CD1c-positive myeloid dendritic cell (primary cell): ENCODE measurements around the gene USF3.

Experiments
- DNase-seq: peaks from one replicate; pipeline ENCODE4 v3.0.0-alpha.2; 2016; ENCODE audit errors: extremely low spot score

USF3 gene

DNA sequence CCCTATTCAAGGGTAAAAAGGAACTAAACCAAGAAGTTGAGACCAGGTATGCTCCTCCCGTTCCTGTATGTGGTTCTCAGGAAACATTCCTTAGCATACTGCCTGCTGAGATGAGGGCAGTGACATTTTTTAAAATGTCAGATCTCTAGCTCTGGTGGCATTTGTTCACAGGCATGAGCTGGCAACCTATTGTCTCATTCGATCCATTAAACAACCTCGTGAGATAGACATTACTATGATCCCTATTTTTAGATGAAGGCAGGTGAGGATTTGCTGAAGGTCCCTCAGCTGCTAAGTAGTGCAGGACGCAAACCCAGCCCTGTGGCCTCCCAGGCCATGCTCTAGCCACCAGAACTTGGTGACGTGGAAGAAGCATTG, 89.2 kb downstream of the USF3 start:
- DNase-seq = no peak

DNA sequence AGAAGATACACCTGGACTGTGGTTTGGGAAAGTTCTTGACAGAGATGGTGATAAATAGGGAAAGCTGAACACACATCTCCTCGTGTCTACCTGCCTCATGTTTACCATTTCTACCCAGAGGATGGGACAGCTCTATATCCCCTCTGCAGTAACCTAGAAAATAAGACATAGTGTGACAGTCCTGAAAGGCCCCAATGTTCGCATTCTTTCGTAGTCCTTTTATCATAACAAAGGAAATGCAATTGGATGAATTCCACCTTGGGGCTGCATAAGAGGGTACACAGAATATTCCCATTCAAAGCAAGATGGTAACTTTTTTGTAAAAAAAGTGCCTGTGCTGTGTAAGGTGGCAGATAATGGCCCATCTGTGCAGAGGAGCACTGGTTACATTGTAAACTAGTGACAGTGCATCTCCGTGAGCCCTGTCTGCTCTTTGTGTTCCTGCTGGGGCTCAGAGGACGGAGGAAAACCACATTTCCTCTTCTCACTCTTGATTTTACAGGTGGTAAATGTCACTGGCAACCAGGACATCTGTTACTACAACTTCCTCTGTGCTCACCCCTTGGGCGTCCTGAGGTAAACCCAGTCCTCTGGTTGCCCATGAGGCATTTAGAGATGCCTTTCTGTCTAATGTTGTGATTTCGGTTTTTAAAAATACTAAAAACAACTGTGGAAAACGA, 89.8 kb downstream of the USF3 start:
- DNase-seq = peak; percentile 9

DNA sequence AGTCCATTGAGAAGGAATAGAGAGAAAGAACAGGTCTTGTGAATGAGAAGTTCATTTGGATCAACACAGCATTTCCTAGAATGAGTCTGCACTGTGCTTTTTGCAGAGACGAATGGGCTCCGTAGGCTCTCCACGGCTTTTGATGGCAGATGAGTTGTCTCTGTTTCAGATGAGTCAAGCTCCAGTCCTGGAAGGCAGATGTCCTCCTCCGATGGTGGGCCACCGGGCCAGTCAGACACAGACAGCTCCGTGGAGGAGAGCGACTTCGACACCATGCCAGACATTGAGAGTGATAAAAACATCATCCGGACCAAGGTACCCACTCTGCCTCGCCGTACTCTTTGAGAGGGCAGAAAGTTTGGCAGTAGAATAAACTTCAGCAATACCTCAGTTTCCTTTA, 93.6 kb downstream of the USF3 start:
- no peak for DNase-seq

DNA sequence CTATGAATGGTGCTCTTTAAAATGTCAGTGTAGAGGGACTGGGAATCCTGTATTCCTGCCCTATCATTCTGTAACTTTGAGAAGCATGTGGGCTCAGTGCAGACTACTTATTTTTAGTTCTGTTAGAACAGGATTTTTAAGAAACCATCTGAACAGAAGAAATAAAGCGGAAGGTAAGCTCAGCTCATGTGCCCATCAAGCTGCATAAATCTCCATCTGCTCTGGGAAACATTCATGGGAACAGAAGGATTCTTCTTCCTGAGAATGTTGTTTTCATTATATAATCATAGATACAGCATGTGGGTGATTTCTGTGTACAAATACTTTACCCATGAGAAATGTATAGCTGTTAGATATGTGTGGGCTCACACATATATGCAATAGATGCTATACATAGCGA, 94.2 kb downstream of the USF3 start:
- DNase-seq = no peak

DNA sequence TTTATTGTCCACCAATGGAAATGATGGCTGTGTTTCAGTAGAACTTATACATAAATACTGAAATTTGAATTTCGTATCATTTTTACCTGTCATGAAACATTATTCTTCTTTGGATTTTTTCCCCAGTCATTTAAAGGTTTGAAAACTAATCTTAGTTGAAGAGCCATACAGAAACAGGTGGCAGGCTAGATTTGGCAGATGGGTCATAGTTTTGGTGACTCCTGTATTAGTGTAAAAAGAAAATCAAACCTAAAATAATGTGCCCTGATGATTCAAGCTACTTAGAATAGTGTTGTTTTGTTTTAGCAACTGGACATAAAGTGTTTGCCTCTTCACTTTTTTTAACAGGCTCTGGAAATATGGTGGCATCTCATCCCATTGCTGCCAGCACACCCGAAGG, 95.2 kb downstream of the USF3 start:
- no peak for DNase-seq

DNA sequence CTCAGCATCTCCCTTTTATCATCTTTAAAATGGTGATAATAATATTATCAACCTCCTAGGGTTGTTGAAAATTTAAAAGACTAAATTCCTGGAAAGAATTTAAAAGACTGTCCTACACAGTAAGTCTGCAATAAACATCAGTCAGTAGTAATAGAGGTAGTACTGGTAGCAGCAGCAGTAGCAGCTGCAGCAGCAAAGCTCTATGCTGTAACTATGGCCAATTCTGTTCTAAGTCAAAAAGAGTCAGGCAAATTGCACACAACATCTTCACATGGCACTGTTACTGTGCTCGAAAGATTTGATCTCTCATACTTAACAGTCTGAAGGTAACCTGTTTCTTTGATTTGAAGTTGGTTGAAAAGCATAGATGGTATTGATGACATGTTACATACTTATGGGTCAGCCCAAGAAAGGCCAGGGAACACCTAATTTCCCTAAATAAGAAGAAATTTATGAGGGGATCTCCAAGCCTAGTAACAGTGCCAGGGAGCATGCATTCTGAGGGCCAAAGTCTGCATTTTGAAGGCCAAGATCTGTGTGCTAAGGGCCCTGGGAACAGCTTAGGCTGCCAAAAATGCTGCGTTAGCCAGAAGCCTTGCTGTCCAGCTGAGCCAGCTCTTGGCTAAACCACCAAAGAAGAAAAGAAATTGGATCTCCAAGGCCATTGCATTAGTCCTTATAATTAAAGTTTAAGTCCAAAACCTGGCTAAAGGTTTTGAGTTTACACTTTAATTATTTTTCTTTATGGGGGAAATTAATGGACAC, 95.8 kb downstream of the USF3 start:
- DNase-seq = no peak
